VCaP (cell line): ENCODE data around the gene ITGA3.

Experiments
- H3K27ac ChIP-seq: fragments of 450-650 bp; 2 replicates; pipeline ENCODE4 v1.5.1; 2017
- CTCF ChIP-seq: fragments of 450-650 bp; conservative IDR thresholded peaks from 2 replicates; pipeline ENCODE4 v1.5.1; 2017; ENCODE audit warnings: mild to moderate bottlenecking, moderate library complexity

The ITGA3 gene

GRCh38 chr17:50093246-50093645 lies 37.3 kb downstream of the ITGA3 start:
- TF ChIP-seq CTCF, result no peak
- H3K27ac ChIP-seq, result peak overlapping the region; percentile 80; the same call in 1 of the 2 replicates

GRCh38 chr17:50093807-50094206 lies 37.9 kb downstream of the ITGA3 start:
- no peak for TF ChIP-seq CTCF

GRCh38 chr17:50094243-50094752 lies 38.4 kb downstream of the ITGA3 start:
- H3K27ac ChIP-seq, result peak overlapping the region; percentile 80
- TF ChIP-seq CTCF, result peak; percentile 96

More at GRCh38 chr17:50093807-50094206, 37.9 kb downstream of the ITGA3 start:
- peak overlapping the region; percentile 80 for H3K27ac ChIP-seq

- peak within 1 kb of the TSS; percentile 80 for H3K27ac ChIP-seq
- TF ChIP-seq CTCF, result no peak
These were observed 39.1 kb downstream of the ITGA3 start, which contains the start of gene PDK2 for GRCh38 chr17:50094753-50095619. TSS of gene PDK2 (plus strand) at chr17:50095351. CDS start at chr17:50095436, 85 bp downstream.

- H3K27ac ChIP-seq, result peak overlapping the region; percentile 80
These were observed 39.7 kb downstream of the ITGA3 start for GRCh38 chr17:50095626-50096037.

GRCh38 chr17:50096092-50096491 lies 40.2 kb downstream of the ITGA3 start:
- TF ChIP-seq CTCF, result no peak
- peak overlapping the region; percentile 80; the same call in 1 of the 2 replicates for H3K27ac ChIP-seq

More at GRCh38 chr17:50095626-50096037, 39.7 kb downstream of the ITGA3 start:
- TF ChIP-seq CTCF, result no peak

GRCh38 chr17:50096758-50097157 lies 40.8 kb downstream of the ITGA3 start:
- peak overlapping the region; percentile 80; the same call in 1 of the 2 replicates for H3K27ac ChIP-seq
- no peak for TF ChIP-seq CTCF
